A549 (cell line): ENCODE measurements around the gene CNOT1. TPM values are rescaled to one million over a fixed set of nuclear protein-coding genes. Genes with fewer than 3 reads are reported as not detected.

Source experiments
- ATAC-seq, 2 experiments: fragments of 200-7000 bp in 1 of 2; fragments of >200 bp in 1 of 2; cut with Nextera tagmentation in 1 of 2; cut with Tn5 transposase in 1 of 2; 3 replicates each; pipeline versions ENCODE4 v1.8.0 to v1.9.1; 2018 to 2020; ENCODE audit warnings: mild to moderate bottlenecking in 1 of 2, moderate library complexity in 1 of 2
- CTCF ChIA-PET: fragments of 300-600 bp; sonication (Branson Sonifier 250); formaldehyde crosslinking; extraction: SDS; loops from one replicate; lab custom pipeline; 2021; ENCODE audit warnings: antibody characterized with exemption, inconsistent platforms; lab: Yijun Ruan, JAX
- POLR2A ChIA-PET: fragments of 350-600 bp; formaldehyde crosslinking; extraction: SDS; loops from one replicate; lab custom pipeline; 2021; ENCODE audit warnings: antibody characterized with exemption, inconsistent platforms; lab: Yijun Ruan, JAX
- DNase-seq, 2 experiments: peaks; one replicate each; pipeline versions ENCODE4 v3.0.0 to v3.0.0-alpha.2; 2011 to 2016; ENCODE audit warnings: low read depth in 1 of 2, low spot score in 1 of 2
- FAIRE-seq: peaks from 2 replicates; lab custom pipeline; 2011; peaks lifted over from hg19 to GRCh38; lab: Jason Lieb, UNC
- H3K27ac ChIP-seq, 2 experiments: fragments of >200 bp; sonication (Bioruptor Twin); formaldehyde crosslinking; 3 replicates each; pipeline ENCODE4 v1.5.1; 2016 to 2017
- H3K4me1 ChIP-seq: fragments of >200 bp; sonication (Bioruptor Twin); formaldehyde crosslinking; 3 replicates; pipeline ENCODE4 v1.6.1; 2016
- H3K4me2 ChIP-seq: fragments of >200 bp; sonication (Bioruptor Twin); formaldehyde crosslinking; 3 replicates; pipeline ENCODE4 v1.6.1; 2016
- H3K4me3 ChIP-seq: fragments of >200 bp; sonication (Bioruptor Twin); formaldehyde crosslinking; 3 replicates; pipeline ENCODE4 v1.5.1; 2016
- H3K9me3 ChIP-seq: fragments of >200 bp; sonication (Bioruptor Twin); formaldehyde crosslinking; 3 replicates; pipeline ENCODE4 v1.6.1; 2016
- BHLHE40 ChIP-seq: IDR thresholded peaks from 2 replicates; pipeline ENCODE4 v1.6.1; 2012; ENCODE audit warnings: low read depth, low read length, inconsistent platforms
- CEBPB ChIP-seq, 2 experiments: fragments of >200 bp in 1 of 2; sonication (Bioruptor Twin) in 1 of 2; formaldehyde crosslinking in 1 of 2; IDR thresholded peaks; 2 replicates each; pipeline ENCODE4 v1.6.1; 2012 to 2016
- EHF ChIP-seq: fragments of 250-450 bp; sonication (Bioruptor Pico); IDR thresholded peaks from 2 replicates; pipeline ENCODE4 v1.5.0; 2020; ENCODE audit warnings: mild to moderate bottlenecking
- EHMT2 ChIP-seq: fragments of 200-600 bp; sonication (generic); IDR thresholded peaks from 2 replicates; pipeline ENCODE4 v1.6.1; 2016; ENCODE audit warnings: antibody characterized with exemption, low read depth, mild to moderate bottlenecking, moderate library complexity
- FOXS1 ChIP-seq: fragments of 250-450 bp; sonication (Bioruptor Pico); IDR thresholded peaks from 2 replicates; pipeline ENCODE4 v1.5.0; 2020; ENCODE audit warnings: mild to moderate bottlenecking, moderate library complexity
- HDAC2 ChIP-seq: fragments of 200-600 bp; sonication (generic); IDR thresholded peaks from 2 replicates; pipeline ENCODE4 v1.6.1; 2016
- HOXB13 ChIP-seq: fragments of 250-450 bp; sonication (Bioruptor Pico); IDR thresholded peaks from 2 replicates; pipeline ENCODE4 v1.5.0; 2020; ENCODE audit warnings: low read depth, mild to moderate bottlenecking, moderate library complexity
- POLR2A ChIP-seq: IDR thresholded peaks from 2 replicates; pipeline ENCODE4 v1.6.1; 2012; ENCODE audit warnings: mild to moderate bottlenecking, low read length
- POLR2AphosphoS2 ChIP-seq: conservative IDR thresholded peaks from 2 replicates; pipeline ENCODE4 v1.6.1; 2012; ENCODE audit warnings: low read length, improper control_type of control experiment, inconsistent platforms
- RAD21 ChIP-seq, 2 experiments: fragments of >200 bp in 1 of 2; sonication (Bioruptor Twin) in 1 of 2; formaldehyde crosslinking in 1 of 2; IDR thresholded peaks in 1 of 2; conservative IDR thresholded peaks in 1 of 2; 2 replicates in 1 of 2; 3 replicates in 1 of 2; pipeline ENCODE4 v1.6.1; 2012 to 2018; ENCODE audit warnings: inconsistent platforms in 1 of 2
- RFX5 ChIP-seq: fragments of 450-650 bp; IDR thresholded peaks from 2 replicates; pipeline ENCODE4 v1.7.1; 2014; ENCODE audit warnings: antibody characterized with exemption, mild to moderate bottlenecking, moderate library complexity
- SMC3 ChIP-seq: fragments of >200 bp; sonication (Bioruptor Twin); formaldehyde crosslinking; IDR thresholded peaks from 3 replicates; pipeline ENCODE4 v1.6.1; 2018; ENCODE audit warnings: inconsistent platforms
- SREBF2 ChIP-seq: fragments of 450-650 bp; IDR thresholded peaks from 2 replicates; pipeline ENCODE4 v1.6.1; 2014; ENCODE audit warnings: mild to moderate bottlenecking, moderate library complexity
- ZSCAN20 ChIP-seq: fragments of 250-450 bp; sonication (Bioruptor Pico); IDR thresholded peaks from 2 replicates; pipeline ENCODE4 v1.8.0; 2022; ENCODE audit warnings: mild to moderate bottlenecking, moderate library complexity
- WGBS: methylation state at CpG from one replicate; pipeline ENCODE4 v1.1.6; 2017; ENCODE audit errors: missing lambda C conversion rate; 5-methylcytosine and 5-hydroxymethylcytosine counted together
- polyA plus RNA-seq, 4 experiments: library from polyadenylated mRNA; depleted of rRNA in 3 of 4; stranded (reverse); fragments of >200 nt; fragmentation: RNase III in 1 of 4; extraction: RNeasy Plus Mini Kit Qiagen cat#74134 plus additional on column Dnase treatment in 1 of 4; gene quantifications; 2 replicates in 3 of 4; 3 replicates in 1 of 4; pipeline ENCODE4 v1.2.3, GENCODE V29; 2011 to 2017
- TF ChIP-seq, protein P1 (sequence below): fragments of 250-450 bp; sonication (Bioruptor Pico); IDR thresholded peaks from 2 replicates; pipeline ENCODE4 v1.5.0; 2021; ENCODE audit warnings: mild to moderate bottlenecking, moderate library complexity, borderline replicate concordance
- TF ChIP-seq, protein P2 (sequence below): IDR thresholded peaks from 2 replicates; pipeline ENCODE4 v1.6.1; 2012; ENCODE audit warnings: low read depth, borderline replicate concordance
- TF ChIP-seq, protein P3 (sequence below): fragments of 250-450 bp; sonication (Bioruptor Pico); IDR thresholded peaks from 2 replicates; pipeline ENCODE4 v1.5.0; 2020; ENCODE audit warnings: low read depth, mild to moderate bottlenecking, moderate library complexity
- TF ChIP-seq, protein P4 (sequence below): fragments of >200 bp; sonication (Bioruptor Twin); formaldehyde crosslinking; IDR thresholded peaks from 3 replicates; pipeline ENCODE4 v1.6.1; 2016

Gene CNOT1
- polyA plus RNA-seq, 2 of the 4 experiments (the other 2 are of a cell fraction): 119 to 226 TPM

DNA sequence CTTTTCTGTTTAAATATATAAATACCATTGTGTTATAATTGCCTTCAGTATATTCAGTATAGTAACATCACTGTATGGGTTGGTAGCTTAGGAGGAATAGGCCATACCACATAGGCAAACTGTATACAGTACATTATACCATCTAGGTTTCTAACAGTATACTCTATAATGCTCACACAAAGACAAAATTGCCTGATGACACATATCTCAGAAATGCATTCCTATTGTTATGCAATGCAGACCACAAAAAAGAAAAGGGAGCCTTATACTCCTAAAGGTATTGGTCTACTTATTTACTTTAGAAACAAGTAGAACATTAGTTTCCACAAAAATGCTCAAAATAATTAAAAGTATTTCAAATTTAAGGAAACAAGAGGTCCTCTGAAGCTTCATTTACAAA is 66.4 kb downstream of the CNOT1 start:
- ATAC-seq: peak in 1 of 2 experiments; percentile 58; a peak in 3 of 6 replicates
- no peak overlapping the region for H3K27ac ChIP-seq
- CTCF ChIA-PET: interaction anchor here (0.6 to 0.7 kb wide), 2 partner anchors 28 to 51 kb away, joined by 3 to 6 read pairs; no protein-coding TSS in a partner anchor

DNA sequence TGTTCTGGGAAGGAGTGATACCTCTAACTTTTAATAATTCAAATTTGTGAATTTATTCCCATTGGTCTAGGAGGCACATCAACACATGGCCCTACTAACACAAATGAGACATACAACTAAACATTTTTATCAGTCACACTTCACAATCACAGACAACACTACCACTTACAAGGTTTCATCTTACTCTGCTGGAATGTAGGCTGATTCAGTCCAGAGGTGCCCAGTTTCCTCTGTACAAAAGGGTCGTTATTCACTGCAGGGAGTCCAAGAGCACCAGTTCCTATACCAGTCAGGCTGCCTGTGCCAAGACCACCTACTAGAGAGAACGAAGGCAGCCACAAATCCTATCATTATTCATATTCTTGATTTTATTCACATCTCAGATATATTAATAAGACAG is 72.9 kb downstream of the CNOT1 start:
- no peaks in the 10 kb centered on the region for H3K4me1 ChIP-seq
- ChIA-PET POLR2A (no interaction called here), CTCF (interaction anchor here (1.3 kb wide), 1 partner anchor 37 kb away, joined by 5 read pairs; no protein-coding TSS in a partner anchor)
- FAIRE-seq (no peak), ATAC-seq (no peak), DNase-seq (no peak)
- no peaks in the 10 kb centered on the region for H3K9me3 ChIP-seq
- TF ChIP-seq, protein P1, sequence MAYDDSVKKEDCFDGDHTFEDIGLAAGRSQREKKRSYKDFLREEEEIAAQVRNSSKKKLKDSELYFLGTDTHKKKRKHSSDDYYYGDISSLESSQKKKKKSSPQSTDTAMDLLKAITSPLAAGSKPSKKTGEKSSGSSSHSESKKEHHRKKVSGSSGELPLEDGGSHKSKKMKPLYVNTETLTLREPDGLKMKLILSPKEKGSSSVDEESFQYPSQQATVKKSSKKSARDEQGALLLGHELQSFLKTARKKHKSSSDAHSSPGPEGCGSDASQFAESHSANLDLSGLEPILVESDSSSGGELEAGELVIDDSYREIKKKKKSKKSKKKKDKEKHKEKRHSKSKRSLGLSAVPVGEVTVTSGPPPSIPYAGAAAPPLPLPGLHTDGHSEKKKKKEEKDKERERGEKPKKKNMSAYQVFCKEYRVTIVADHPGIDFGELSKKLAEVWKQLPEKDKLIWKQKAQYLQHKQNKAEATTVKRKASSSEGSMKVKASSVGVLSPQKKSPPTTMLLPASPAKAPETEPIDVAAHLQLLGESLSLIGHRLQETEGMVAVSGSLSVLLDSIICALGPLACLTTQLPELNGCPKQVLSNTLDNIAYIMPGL: no peak
- TF ChIP-seq, protein P2, sequence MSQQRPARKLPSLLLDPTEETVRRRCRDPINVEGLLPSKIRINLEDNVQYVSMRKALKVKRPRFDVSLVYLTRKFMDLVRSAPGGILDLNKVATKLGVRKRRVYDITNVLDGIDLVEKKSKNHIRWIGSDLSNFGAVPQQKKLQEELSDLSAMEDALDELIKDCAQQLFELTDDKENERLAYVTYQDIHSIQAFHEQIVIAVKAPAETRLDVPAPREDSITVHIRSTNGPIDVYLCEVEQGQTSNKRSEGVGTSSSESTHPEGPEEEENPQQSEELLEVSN: no peak
- TF ChIP-seq SMC3 (no peak), RFX5 (no peak), HOXB13 (CRISPR knock-in tag) (no peak), SREBF2 (no peak)
- TF ChIP-seq, protein P3, sequence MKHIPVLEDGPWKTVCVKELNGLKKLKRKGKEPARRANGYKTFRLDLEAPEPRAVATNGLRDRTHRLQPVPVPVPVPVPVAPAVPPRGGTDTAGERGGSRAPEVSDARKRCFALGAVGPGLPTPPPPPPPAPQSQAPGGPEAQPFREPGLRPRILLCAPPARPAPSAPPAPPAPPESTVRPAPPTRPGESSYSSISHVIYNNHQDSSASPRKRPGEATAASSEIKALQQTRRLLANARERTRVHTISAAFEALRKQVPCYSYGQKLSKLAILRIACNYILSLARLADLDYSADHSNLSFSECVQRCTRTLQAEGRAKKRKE (CRISPR knock-in tag): no peak
- WGBS: 89% methylated on average over 2 of the region's 2 CpGs
- no peak overlapping the region for H3K4me2 ChIP-seq
- H3K27ac ChIP-seq: no peak overlapping the region
- H3K4me3 ChIP-seq: no peak overlapping the region

More for the DNA sequence above, 66.4 kb downstream of the CNOT1 start:
- FAIRE-seq (peak; percentile 23), DNase-seq (no peak)
- no peak overlapping the region; the same call in 2 of the 3 replicates for H3K4me2 ChIP-seq
- TF ChIP-seq CEBPB (IDR thresholded peaks at IDR 0.05): peak in 1 of 2 experiments; percentile 66; a peak in 2 of 4 replicates
- TF ChIP-seq RAD21 (conservative IDR thresholded peaks at IDR 0.05 in 1 of 2, IDR thresholded peaks at IDR 0.05 in 1 of 2): no peak
- no peak for TF ChIP-seq POLR2A
- H3K4me3 ChIP-seq: no peak overlapping the region
- no peaks in the 10 kb centered on the region for H3K9me3 ChIP-seq
- POLR2A ChIA-PET: no interaction called here
- H3K4me1 ChIP-seq: peaks cover 9% of the 10 kb centered on the region; the same call in 2 of the 3 replicates

DNA sequence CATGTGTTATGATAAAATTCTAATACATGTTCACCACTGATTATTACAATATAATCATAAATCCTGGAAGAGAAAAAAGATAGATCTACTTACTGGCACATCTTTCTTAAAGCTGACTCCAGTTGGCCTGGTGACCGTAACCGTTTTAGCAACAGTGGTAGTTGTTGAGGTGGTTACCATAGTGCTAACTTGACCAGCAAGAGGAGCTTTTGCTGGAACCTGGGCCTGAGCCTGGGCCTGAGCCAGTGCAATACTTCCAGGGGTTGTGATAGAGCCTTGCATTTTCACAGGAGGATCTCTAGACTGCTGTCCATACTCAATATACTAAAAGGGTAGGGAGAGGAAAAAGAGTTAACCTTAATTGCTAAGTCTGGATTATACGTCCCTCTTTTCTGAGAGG is 78.1 kb downstream of the CNOT1 start:
- CTCF ChIA-PET: no interaction called here
- ATAC-seq: peak in 1 of 2 experiments; percentile 53; a peak in 2 of 6 replicates

DNA sequence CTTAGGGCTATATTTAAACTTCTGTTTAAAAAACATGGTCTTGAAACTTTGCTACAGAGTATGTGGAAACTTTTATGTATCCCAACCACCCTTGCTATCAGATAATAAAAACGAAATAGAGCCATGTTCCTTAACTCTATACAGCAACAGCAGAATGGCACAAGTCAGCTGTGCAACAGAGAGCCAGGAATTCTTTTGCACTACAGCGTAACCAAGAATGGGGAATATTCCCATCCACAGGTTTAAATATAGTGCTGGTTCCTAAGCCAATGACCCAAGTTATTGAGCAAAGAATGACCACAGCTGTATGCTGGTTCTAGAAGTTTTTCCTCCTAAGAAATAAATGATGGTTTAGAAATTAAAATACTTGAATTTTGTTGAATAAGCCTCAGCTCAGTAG is 81.2 kb downstream of the CNOT1 start:
- Histone ChIP-seq H3K9me3 (no peaks in the 10 kb centered on the region), H3K4me2 (no peak overlapping the region), H3K4me1 (no peaks in the 10 kb centered on the region), H3K27ac (no peak overlapping the region), H3K4me3 (no peak overlapping the region)
- WGBS: 59% methylated on average over 2 of the region's 2 CpGs
- ATAC-seq: no peak
- ChIA-PET CTCF (interaction anchor here (1.7 kb wide), 1 partner anchor 9 kb away, joined by 3 read pairs; no protein-coding TSS in a partner anchor), POLR2A (no interaction called here)
- DNase-seq: no peak
- FAIRE-seq: no peak
- TF ChIP-seq POLR2AphosphoS2 (no peak), EHMT2 (no peak), HDAC2 (no peak), ZSCAN20 (CRISPR knock-in tag) (no peak)
- TF ChIP-seq, protein P4, sequence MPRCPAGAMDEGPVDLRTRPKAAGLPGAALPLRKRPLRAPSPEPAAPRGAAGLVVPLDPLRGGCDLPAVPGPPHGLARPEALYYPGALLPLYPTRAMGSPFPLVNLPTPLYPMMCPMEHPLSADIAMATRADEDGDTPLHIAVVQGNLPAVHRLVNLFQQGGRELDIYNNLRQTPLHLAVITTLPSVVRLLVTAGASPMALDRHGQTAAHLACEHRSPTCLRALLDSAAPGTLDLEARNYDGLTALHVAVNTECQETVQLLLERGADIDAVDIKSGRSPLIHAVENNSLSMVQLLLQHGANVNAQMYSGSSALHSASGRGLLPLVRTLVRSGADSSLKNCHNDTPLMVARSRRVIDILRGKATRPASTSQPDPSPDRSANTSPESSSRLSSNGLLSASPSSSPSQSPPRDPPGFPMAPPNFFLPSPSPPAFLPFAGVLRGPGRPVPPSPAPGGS: no peak
- TF ChIP-seq, all 56 proteins: peak for 0

More for the DNA sequence above, 78.1 kb downstream of the CNOT1 start:
- DNase-seq (peak in 1 of 2 experiments; percentile 26), FAIRE-seq (no peak)
- POLR2A ChIA-PET: no interaction called here
- no peak overlapping the region for H3K4me3 ChIP-seq
- H3K27ac ChIP-seq: no peak overlapping the region
- no peaks in the 10 kb centered on the region for H3K4me1 ChIP-seq
- no peak overlapping the region for H3K4me2 ChIP-seq
- H3K9me3 ChIP-seq: no peaks in the 10 kb centered on the region
- TF ChIP-seq BHLHE40 (no peak), FOXS1 (no peak), EHF (no peak), EHMT2 (no peak)
- TF ChIP-seq, protein P1: no peak
- WGBS: 90% methylated on average over 3 of the region's 3 CpGs
